T follicular helper cell (primary cell): Measurements from ENCODE around the gene RPS21.

Source experiments
- DNase-seq: peaks from one replicate; pipeline ENCODE4 v3.0.0-alpha.2; 2020; ENCODE audit warnings: low read depth

RPS21 gene

GRCh38 chr20:62354031-62354808 is 32.7 kb upstream of the RPS21 start:
- no peak for DNase-seq

GRCh38 chr20:62354811-62355341 is 32.0 kb upstream of the RPS21 start:
- DNase-seq = no peak

- DNase-seq = no peak
Observed at GRCh38 chr20:62355516-62355877, 31.4 kb upstream of the RPS21 start.

- no peak for DNase-seq
Observed at GRCh38 chr20:62355878-62356588, 30.9 kb upstream of the RPS21 start.

GRCh38 chr20:62356589-62357186 is 30.2 kb upstream of the RPS21 start:
- no peak for DNase-seq

GRCh38 chr20:62357187-62357667 is 29.7 kb upstream of the RPS21 start:
- DNase-seq = no peak

GRCh38 chr20:62357681-62358080 is 29.2 kb upstream of the RPS21 start:
- no peak for DNase-seq

GRCh38 chr20:62358171-62359042 is 28.5 kb upstream of the RPS21 start:
- no peak for DNase-seq

- DNase-seq = no peak
Observed at GRCh38 chr20:62359043-62359490, 27.8 kb upstream of the RPS21 start.

- no peak for DNase-seq
Observed at GRCh38 chr20:62359491-62360121, 27.3 kb upstream of the RPS21 start.

GRCh38 chr20:62360854-62361798 is 25.8 kb upstream of the RPS21 start:
- DNase-seq = no peak

- no peak for DNase-seq
Observed at GRCh38 chr20:62361799-62362589, 24.9 kb upstream of the RPS21 start.

- DNase-seq = no peak
Observed at GRCh38 chr20:62362590-62362940, 24.3 kb upstream of the RPS21 start.

GRCh38 chr20:62362991-62363919 is 23.6 kb upstream of the RPS21 start:
- DNase-seq = no peak

GRCh38 chr20:62363920-62364851 is 22.7 kb upstream of the RPS21 start:
- no peak for DNase-seq

- DNase-seq = no peak
Observed at GRCh38 chr20:62364911-62365736, 21.8 kb upstream of the RPS21 start.
